GM12875 (cell line): ENCODE data around the gene SMIM12.

ENCODE experiments used
- H3K4me3 ChIP-seq: one replicate; pipeline ENCODE4 v1.5.1; 2011; ENCODE audit warnings: low read depth, low read length, control low read depth
- CTCF ChIP-seq: IDR thresholded peaks from 2 replicates; pipeline ENCODE4 v1.5.1; 2011; ENCODE audit warnings: low read depth, mild to moderate bottlenecking, control low read depth, inconsistent platforms, low read length, moderate library complexity, borderline replicate concordance; ENCODE audit not compliant: insufficient read depth

SMIM12 gene

GRCh38 chr1:34874296-34874952, 14.9 kb upstream of the SMIM12 start:
- H3K4me3 ChIP-seq: no peak overlapping the region
- TF ChIP-seq CTCF: no peak

GRCh38 chr1:34872133-34872503, 12.6 kb upstream of the SMIM12 start:
- no peak overlapping the region for H3K4me3 ChIP-seq
- TF ChIP-seq CTCF: no peak

GRCh38 chr1:34871443-34872132, 12.0 kb upstream of the SMIM12 start:
- no peak for TF ChIP-seq CTCF
- H3K4me3 ChIP-seq: no peak overlapping the region

GRCh38 chr1:34870395-34870794, 10.8 kb upstream of the SMIM12 start:
- no peak for TF ChIP-seq CTCF
- H3K4me3 ChIP-seq: no peak overlapping the region

- no peak for TF ChIP-seq CTCF
- H3K4me3 ChIP-seq: no peak overlapping the region
Measured at GRCh38 chr1:34869760-34870159, 10.2 kb upstream of the SMIM12 start.

GRCh38 chr1:34868230-34869049, 8.9 kb upstream of the SMIM12 start:
- TF ChIP-seq CTCF: no peak
- no peak overlapping the region for H3K4me3 ChIP-seq

GRCh38 chr1:34867415-34867814, 7.9 kb upstream of the SMIM12 start:
- TF ChIP-seq CTCF: no peak
- no peak overlapping the region for H3K4me3 ChIP-seq
